SK-N-SH (cell line): ENCODE data around the gene ITSN2. TPM values are rescaled to one million over a fixed set of nuclear protein-coding genes. Genes with fewer than 3 reads are reported as not detected.

ENCODE experiments used
- CTCF ChIA-PET: fragments of 300-600, 350-600 bp; formaldehyde crosslinking; extraction: SDS; loops from one replicate; lab custom pipeline; 2021; lab: Yijun Ruan, JAX
- POLR2A ChIA-PET: fragments of 350-600 bp; sonication (Branson Sonifier 250); formaldehyde crosslinking; extraction: SDS; loops from one replicate; lab custom pipeline; 2020; ENCODE audit warnings: antibody characterized with exemption, inconsistent platforms; lab: Yijun Ruan, JAX
- DNase-seq: peaks from one replicate; pipeline ENCODE4 v3.0.0; 2012
- H2AFZ ChIP-seq: fragments of 200-600 bp; sonication (generic); 2 replicates; pipeline ENCODE4 v1.8.1; 2016; ENCODE audit warnings: antibody characterized with exemption, mild to moderate bottlenecking, low read depth
- H3F3A ChIP-seq: fragments of 200-600 bp; sonication (generic); replicated peaks from 2 replicates; pipeline ENCODE3; 2016; ENCODE audit warnings: antibody characterized with exemption, mild to moderate bottlenecking; ENCODE audit not compliant: insufficient read depth
- H3K27ac ChIP-seq, 2 experiments: fragments of 200-500 bp in 1 of 2; fragments of 200-600 bp in 1 of 2; sonication (Bioruptor generic) in 1 of 2; sonication (generic), shearing (Covaris generic) in 1 of 2; 2 replicates each; pipeline versions ENCODE4 v1.5.1 to v1.6.1; 2014 to 2016; ENCODE audit warnings: low read depth in 2 of 2, inconsistent platforms in 1 of 2, low read length in 1 of 2, mild to moderate bottlenecking in 1 of 2, mixed read lengths in 1 of 2
- H3K27me3 ChIP-seq: fragments of 200-600 bp; sonication (generic), shearing (Covaris generic); 2 replicates; pipeline ENCODE4 v1.6.1; 2016; ENCODE audit warnings: mixed run types; ENCODE audit not compliant: insufficient read depth
- H3K36me3 ChIP-seq, 2 experiments: fragments of 200-500 bp in 1 of 2; fragments of 200-600 bp in 1 of 2; sonication (Bioruptor generic) in 1 of 2; sonication (generic) in 1 of 2; replicated peaks in 1 of 2; 2 replicates each; pipeline versions ENCODE3 to v1.5.1; 2014 to 2016; ENCODE audit warnings: low read length in 1 of 2, mild to moderate bottlenecking in 1 of 2; ENCODE audit not compliant: insufficient read depth in 2 of 2, control insufficient read depth in 1 of 2
- H3K4me1 ChIP-seq, 2 experiments: fragments of 200-500 bp in 1 of 2; fragments of 200-600 bp in 1 of 2; sonication (Bioruptor generic) in 1 of 2; sonication (generic), shearing (Covaris generic) in 1 of 2; 2 replicates each; pipeline versions ENCODE4 v1.5.1 to v1.6.1; 2014 to 2016; ENCODE audit warnings: low read depth in 1 of 2, low read length in 1 of 2, mixed run types in 1 of 2; ENCODE audit not compliant: insufficient read depth in 2 of 2, control insufficient read depth in 1 of 2
- H3K4me2 ChIP-seq: fragments of 200-600 bp; sonication (generic), shearing (Covaris generic); 2 replicates; pipeline ENCODE4 v1.6.1; 2017; ENCODE audit warnings: mixed run types
- H3K4me3 ChIP-seq, 2 experiments: fragments of 200-500 bp in 1 of 2; fragments of 200-600 bp in 1 of 2; sonication (Bioruptor generic) in 1 of 2; sonication (generic), shearing (Covaris generic) in 1 of 2; 2 replicates each; pipeline versions ENCODE4 v1.5.1 to v1.8.1; 2014 to 2016; ENCODE audit warnings: low read depth in 2 of 2, inconsistent platforms in 1 of 2, low read length in 1 of 2, mild to moderate bottlenecking in 1 of 2, mixed read lengths in 1 of 2, moderate library complexity in 1 of 2
- H3K79me2 ChIP-seq: fragments of 200-600 bp; sonication (generic); 2 replicates; pipeline ENCODE4 v1.8.1; 2017; ENCODE audit warnings: mild to moderate bottlenecking; ENCODE audit not compliant: insufficient read depth
- H3K9ac ChIP-seq: fragments of 200-600 bp; sonication (generic); 2 replicates; pipeline ENCODE4 v1.6.1; 2017; ENCODE audit warnings: mixed run types
- H3K9me2 ChIP-seq: fragments of 200-600 bp; sonication (generic); 2 replicates; pipeline ENCODE4 v1.6.1; 2017; ENCODE audit warnings: mixed run types
- H3K9me3 ChIP-seq: fragments of 200-600 bp; sonication (generic); 2 replicates; pipeline ENCODE4 v1.6.1; 2017; ENCODE audit warnings: mixed run types, mild to moderate bottlenecking, moderate library complexity
- H4K20me1 ChIP-seq: fragments of 200-600 bp; sonication (generic); 2 replicates; pipeline ENCODE4 v1.6.1; 2017; ENCODE audit warnings: mild to moderate bottlenecking, mixed run types; ENCODE audit not compliant: insufficient read depth
- CHD2 ChIP-seq: fragments of 150-350 bp; IDR thresholded peaks from 2 replicates; pipeline ENCODE4 v1.6.1; 2018; ENCODE audit warnings: low read length; ENCODE audit not compliant: partially characterized antibody
- CTCF ChIP-seq: fragments of 200-600 bp; sonication (generic); IDR thresholded peaks from 2 replicates; pipeline ENCODE4 v1.6.1; 2017; ENCODE audit warnings: antibody characterized with exemption, mild to moderate bottlenecking, moderate library complexity
- ELF1 ChIP-seq: IDR thresholded peaks from 2 replicates; pipeline ENCODE4 v1.4.0; 2012
- EP300 ChIP-seq, 2 experiments: IDR thresholded peaks; 2 replicates each; pipeline versions ENCODE4 v1.4.0 to v1.6.1; 2012; ENCODE audit warnings: borderline replicate concordance in 1 of 2, low read depth in 1 of 2, low read length in 1 of 2
- EZH2phosphoT487 ChIP-seq: fragments of 200-600 bp; sonication (generic); IDR thresholded peaks from 2 replicates; pipeline ENCODE4 v1.6.1; 2017; ENCODE audit warnings: low read depth, mixed run types, mild to moderate bottlenecking, antibody characterized with exemption, moderate library complexity, borderline replicate concordance
- FOSL2 ChIP-seq: IDR thresholded peaks from 2 replicates; pipeline ENCODE4 v1.4.0; 2012; ENCODE audit warnings: low read depth, mild to moderate bottlenecking, moderate library complexity, borderline replicate concordance
- GATA2 ChIP-seq: sonication (generic); formaldehyde crosslinking; IDR thresholded peaks from 2 replicates; pipeline ENCODE4 v1.5.0; 2020; ENCODE audit warnings: mild to moderate bottlenecking, missing genetic modification reagents
- JUND ChIP-seq: IDR thresholded peaks from 2 replicates; pipeline ENCODE4 v1.4.0; 2012
- MXI1 ChIP-seq: IDR thresholded peaks from 2 replicates; pipeline ENCODE4 v1.6.1; 2012; ENCODE audit warnings: mild to moderate bottlenecking, low read depth, low read length, improper control_type of control experiment
- NRF1 ChIP-seq: IDR thresholded peaks from 2 replicates; pipeline ENCODE4 v1.6.1; 2012; ENCODE audit warnings: low read depth, mild to moderate bottlenecking, low read length
- PBX3 ChIP-seq: IDR thresholded peaks from 2 replicates; pipeline ENCODE4; 2012
- RAD21 ChIP-seq: IDR thresholded peaks from 2 replicates; pipeline ENCODE4 v1.6.1; 2012; ENCODE audit warnings: mild to moderate bottlenecking, low read length
- RCOR1 ChIP-seq: fragments of 150-350 bp; IDR thresholded peaks from 2 replicates; pipeline ENCODE4 v1.6.1; 2017; ENCODE audit warnings: antibody characterized with exemption, low read length
- RFX5 ChIP-seq: IDR thresholded peaks from 2 replicates; pipeline ENCODE4 v1.6.1; 2012; ENCODE audit warnings: mild to moderate bottlenecking, improper control_type of control experiment, low read length
- RXRA ChIP-seq: IDR thresholded peaks from 2 replicates; pipeline ENCODE4 v1.4.0; 2012; ENCODE audit warnings: low read depth, mild to moderate bottlenecking, borderline replicate concordance
- SIN3A ChIP-seq: IDR thresholded peaks from 2 replicates; pipeline ENCODE4 v1.6.1; 2012; ENCODE audit warnings: low read depth, mild to moderate bottlenecking, low read length, moderate library complexity, borderline replicate concordance
- TCF12 ChIP-seq: IDR thresholded peaks from 2 replicates; pipeline ENCODE4 v1.4.0; 2012
- TEAD4 ChIP-seq: IDR thresholded peaks from 2 replicates; pipeline ENCODE4 v1.4.0; 2012; ENCODE audit warnings: mild to moderate bottlenecking, borderline replicate concordance; ENCODE audit not compliant: insufficient read depth
- YY1 ChIP-seq: IDR thresholded peaks from 2 replicates; pipeline ENCODE4 v1.4.0; 2012; ENCODE audit warnings: low read depth, mild to moderate bottlenecking
- WGBS: methylation state at CpG from one replicate; pipeline ENCODE4 v1.1.6; 2017; ENCODE audit warnings: low lambda C conversion rate; 5-methylcytosine and 5-hydroxymethylcytosine counted together
- polyA plus RNA-seq, 3 experiments: library from polyadenylated mRNA; depleted of rRNA; stranded (reverse); fragments of >200 nt; gene quantifications; 2 replicates each; pipeline ENCODE4 v1.2.3, GENCODE V29; 2012

Gene ITSN2
- polyA plus RNA-seq, 1 of the 3 experiments (the other 2 are of a cell fraction) = 11.9 TPM

- Histone ChIP-seq H2AFZ (no peak overlapping the region), H3K4me3 (no peak overlapping the region), H4K20me1 (no peaks in the 10 kb centered on the region), H3K9me2 (no peaks in the 10 kb centered on the region), H3K9me3 (no peaks in the 10 kb centered on the region), H3K79me2 (no peaks in the 10 kb centered on the region), H3K4me1 (no peaks in the 10 kb centered on the region), H3K27me3 (no peaks in the 10 kb centered on the region), H3F3A (no peaks in the 10 kb centered on the region), H3K27ac (no peak overlapping the region), H3K9ac (no peak overlapping the region), H3K36me3 (peaks cover 65 to 81% of the 10 kb centered on the region in 2 experiments), H3K4me2 (no peak overlapping the region)
- 94% methylated on average over 4 of the region's 4 CpGs for WGBS
- CTCF ChIA-PET = interaction anchor here (0.6 kb wide), 2 partner anchors 698 to 1936 kb away, joined by 3 read pairs; no protein-coding TSS in a partner anchor
- TF ChIP-seq TEAD4 (no peak), RFX5 (no peak), RCOR1 (no peak), CTCF (no peak), EP300 (IDR thresholded peaks at IDR 0.05; ENCODE audit: borderline replicate concordance in 1 of 2, low read depth in 1 of 2, low read length in 1 of 2) (no peak), NRF1 (no peak), YY1 (no peak), RAD21 (no peak), CHD2 (no peak), EZH2phosphoT487 (no peak), ELF1 (no peak), GATA2 (no peak), FOSL2 (no peak), RXRA (no peak), SIN3A (no peak), PBX3 (no peak), JUND (no peak), MXI1 (no peak), TCF12 (no peak)
- no peak for DNase-seq
- POLR2A ChIA-PET = no interaction called here
These were observed 62.7 kb downstream of the ITSN2 start for GRCh38 chr2:24297663-24298062.
